SIG-M5 treated with dmso at 0.1 percent for 504 hours (cell line): ENCODE measurements around the gene FIG4.
"Not testable (repeated sequence)": the region's sequence is repeated elsewhere in the genome, so short reads cannot be mapped to it uniquely, and the experiment has no call there.

Source experiments
- DNase-seq: peaks from one replicate; lab custom pipeline; 2025; ENCODE audit not compliant: unreplicated experiment; lab: John Stamatoyannopoulos, UW

The FIG4 gene

DNA sequence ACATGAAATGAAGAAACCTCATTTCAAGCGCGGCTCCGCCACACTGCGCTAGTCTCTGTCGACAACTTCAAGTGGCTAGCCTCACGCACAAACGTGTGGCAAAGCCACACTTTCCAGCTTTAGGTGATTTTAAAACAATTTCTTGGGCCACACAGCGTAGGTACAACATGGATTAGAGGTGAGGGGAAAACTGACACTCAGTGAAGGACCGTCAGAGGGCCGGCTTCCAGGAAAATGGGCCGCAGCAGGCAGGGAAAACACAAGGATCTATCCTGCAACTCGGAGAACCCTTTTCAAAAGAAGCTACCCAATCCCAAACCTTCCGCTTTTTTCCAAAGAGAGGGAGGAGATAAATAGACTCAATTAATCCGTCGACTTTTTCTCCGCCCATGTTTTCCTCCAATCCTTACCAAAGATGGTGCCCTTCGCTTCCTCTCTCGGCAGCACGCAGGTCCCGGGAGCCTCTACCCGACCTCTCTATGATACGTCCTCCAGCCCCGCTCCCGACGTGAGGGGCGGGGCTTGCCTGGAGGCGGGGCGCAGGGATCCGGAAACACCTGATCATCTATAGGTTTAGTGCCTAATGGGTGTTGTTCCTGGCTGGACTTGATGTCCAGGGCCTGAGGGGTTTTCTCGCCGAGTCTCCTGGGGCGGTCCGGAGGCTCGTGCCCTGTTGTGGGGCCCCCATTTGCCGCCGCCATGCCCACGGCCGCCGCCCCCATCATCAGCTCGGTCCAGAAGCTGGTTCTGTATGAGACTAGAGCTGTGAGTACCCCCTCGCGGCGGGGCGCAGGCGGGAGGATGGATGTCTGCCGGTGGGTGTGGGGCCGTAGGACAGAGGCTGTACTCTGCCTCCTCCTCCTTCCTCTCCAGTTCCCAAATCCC lies at the start of gene FIG4, which contains the start of gene AK9:
Gene FIG4, plus strand, starts transcription at position 560 of the 885 bp plus-strand sequence. Its CDS starts 140 bp downstream, at position 700.
Gene AK9, minus strand, starts transcription at position 466 of the 885 bp plus-strand sequence. CDS start 15,457 bp downstream, outside the sequence.
- peak; percentile 93 for DNase-seq

DNA sequence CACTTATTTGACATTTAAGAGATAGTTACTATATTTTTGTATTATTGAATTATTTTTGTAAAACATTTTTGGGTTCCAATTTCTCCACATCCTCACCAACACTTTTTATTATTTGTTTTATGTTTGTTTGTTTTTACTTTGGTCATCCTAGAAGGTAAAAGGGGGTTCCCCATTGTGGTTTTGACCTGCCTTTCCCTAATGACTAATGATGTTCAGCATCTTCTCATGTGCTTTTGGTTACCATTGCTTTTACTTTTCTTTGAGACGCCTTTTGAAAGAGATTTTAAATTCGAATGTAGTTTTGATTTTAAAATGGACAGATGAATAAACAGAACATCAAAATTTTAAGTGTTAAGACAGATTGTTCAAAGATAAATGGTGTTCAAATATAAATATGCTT lies 47.0 kb upstream of the FIG4 start:
- DNase-seq: no peak

DNA sequence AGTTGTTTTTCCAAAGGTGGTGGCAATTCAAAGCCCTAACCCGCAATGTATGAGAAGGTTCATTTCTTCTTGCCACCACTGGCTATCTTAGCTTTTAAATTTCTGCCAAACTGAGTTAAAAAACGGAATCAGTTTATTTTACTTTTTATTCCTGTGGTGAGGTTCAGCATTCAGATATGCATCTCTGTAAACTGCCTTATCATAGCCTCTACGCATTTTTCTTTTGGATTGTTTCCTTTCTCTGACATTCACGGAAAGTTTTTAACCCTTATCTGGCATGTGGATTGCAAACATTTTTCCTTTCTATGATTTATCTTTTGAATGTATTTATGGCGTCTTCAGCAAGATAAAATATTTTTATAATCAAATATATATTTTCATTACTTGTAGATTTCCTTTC lies 37.8 kb upstream of the FIG4 start:
- DNase-seq: no peak

DNA sequence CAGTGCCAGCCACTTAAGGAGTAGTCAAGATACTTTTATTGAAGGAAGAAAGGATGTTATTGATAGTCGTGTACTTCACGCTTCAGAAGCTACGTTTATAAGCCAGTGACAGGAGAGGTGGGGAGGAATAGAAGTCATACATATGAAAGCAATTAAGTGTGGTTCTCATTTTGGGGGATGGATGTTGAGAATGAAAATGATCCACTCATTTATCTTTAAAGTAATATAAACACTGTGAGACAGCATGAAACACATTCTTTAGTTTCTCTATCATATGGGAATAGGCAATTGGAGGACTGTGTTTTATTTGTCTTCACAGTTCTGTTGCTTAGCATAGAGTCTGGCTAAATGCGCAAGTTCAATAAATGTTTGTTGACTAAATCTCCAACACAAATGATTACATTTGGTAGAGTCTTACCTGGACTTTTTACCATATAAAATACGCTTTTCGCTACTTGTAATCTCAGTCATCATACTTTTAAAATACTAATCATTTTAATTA lies 35.3 kb upstream of the FIG4 start:
- DNase-seq: no peak

DNA sequence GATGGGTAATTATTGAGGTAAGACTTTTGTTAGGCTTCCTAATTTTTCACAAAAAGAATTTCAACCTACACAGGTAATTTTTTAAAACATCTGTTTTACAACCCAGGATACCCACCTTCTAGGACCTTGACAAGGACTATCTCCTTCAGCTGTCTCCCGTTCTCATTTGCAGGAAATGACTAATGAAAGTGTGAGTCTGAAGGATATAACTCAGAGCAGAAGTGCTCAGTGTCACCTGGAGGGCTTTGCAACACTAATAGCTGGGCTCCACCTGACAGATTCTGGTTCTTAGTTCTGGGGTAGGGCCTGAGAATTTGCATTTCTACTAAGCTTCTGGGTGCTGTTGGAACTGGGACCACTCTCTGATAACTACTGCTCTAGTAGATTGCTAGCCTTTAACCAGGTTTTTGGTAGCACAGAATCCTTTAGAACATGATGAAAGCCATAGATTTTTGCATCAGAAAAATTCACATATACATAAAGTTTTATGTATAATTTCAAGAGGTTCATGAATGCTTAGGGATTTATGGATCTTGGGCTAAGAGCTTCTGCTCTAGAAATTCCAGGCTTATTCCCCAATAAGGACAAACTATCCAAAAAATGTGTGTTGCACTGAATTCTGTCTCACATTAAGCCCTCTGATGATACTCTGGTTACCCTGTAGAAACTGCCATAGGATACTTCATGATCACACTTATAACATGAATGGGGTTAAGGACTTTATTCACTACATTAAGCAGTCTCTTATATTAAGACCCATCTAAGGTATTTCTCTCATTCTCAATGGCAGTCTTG lies 30.4 kb upstream of the FIG4 start:
- DNase-seq: no peak

DNA sequence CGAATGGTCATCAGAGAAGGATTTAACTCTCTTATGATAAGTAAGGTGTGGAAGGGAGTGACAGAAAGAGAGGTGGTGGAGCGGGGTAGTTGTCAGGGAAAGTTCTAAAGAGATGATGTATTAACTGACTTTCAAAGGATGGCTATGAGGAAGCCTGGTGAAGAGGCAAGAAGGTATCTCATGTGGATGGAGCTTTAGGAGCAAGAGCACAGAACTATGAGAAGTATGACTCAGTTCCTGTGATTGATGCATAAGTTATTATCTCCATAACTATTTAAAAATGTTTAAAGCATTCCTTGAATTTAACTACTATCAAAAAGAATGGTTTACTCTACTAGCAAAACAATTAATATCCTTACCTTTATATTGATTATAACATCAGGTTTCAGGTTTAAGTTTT lies 28.9 kb upstream of the FIG4 start:
- DNase-seq: no peak

DNA sequence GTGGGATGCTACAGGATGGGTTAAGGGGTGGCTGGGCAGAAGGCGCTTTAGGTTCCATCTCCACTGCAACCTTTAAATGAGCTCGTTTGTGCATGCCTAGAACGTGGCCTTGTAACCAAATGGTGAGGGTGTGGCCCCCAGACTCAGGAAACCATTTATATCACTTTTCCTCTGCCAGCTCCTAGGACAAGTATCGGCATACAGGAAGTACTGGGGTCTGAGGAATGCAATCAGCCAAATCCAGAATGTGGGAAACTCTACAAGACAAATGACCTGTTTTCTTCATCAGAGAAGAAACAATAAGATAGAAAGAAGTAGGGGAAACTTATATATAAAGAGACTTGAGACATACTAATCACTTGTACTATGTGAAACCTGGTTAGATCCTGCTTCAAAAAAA lies 21.3 kb upstream of the FIG4 start:
- DNase-seq: no peak

DNA sequence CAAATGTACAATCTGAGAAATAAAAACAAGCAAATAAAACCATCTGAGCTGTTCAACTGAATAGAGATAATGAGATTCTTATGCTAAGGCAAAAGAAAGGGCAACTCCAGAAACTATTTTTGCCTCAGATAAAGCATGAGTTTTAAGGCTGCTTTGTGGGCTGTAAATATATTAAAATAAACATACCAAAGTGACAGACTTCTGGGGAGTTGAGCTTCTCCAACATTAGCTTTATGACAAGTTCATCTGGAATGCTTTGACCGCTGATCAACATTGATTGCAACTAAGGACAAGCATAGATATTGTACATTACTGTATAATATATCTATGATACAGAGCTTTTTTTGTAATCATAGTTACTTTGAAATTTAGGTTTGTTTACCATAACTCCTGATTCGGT lies 19.4 kb upstream of the FIG4 start:
- DNase-seq: no peak

DNA sequence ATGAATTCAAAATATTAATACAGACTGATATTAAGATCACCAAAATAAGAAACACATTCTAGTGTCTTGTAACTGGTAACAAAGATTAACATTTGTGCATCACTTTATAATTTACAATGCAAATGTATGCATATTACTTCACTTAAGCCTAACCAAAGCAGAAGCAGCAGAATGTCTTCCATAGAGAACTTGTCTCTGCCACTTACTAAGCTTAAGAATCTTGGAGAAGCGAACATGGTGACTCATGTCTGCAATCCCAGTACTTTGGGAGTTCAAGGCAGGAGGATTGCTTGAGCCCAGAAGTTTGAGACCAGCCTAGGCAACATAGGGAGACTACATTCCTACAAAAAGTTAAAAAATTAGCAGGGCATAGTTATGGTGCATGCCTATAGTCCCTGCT lies 18.9 kb upstream of the FIG4 start:
- no peak for DNase-seq

DNA sequence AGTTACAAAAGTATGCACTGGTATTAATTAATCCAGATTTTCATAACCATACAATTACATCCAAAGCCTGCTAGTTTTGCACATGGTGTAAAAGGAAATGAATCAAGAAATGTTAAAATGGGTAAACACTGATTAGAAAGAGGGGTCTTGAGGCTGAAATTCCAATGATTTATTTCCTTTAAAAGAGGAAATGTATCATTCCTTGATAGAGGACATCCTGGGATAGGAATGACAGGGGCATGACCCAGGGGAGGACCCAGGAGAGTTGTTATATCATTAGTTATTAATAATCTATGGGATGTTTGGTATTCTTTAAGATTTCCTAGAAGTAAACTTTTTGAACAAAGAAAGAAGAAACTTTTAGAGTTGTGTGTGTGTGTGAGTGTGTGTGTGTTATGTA lies 18.3 kb upstream of the FIG4 start:
- DNase-seq: no peak

DNA sequence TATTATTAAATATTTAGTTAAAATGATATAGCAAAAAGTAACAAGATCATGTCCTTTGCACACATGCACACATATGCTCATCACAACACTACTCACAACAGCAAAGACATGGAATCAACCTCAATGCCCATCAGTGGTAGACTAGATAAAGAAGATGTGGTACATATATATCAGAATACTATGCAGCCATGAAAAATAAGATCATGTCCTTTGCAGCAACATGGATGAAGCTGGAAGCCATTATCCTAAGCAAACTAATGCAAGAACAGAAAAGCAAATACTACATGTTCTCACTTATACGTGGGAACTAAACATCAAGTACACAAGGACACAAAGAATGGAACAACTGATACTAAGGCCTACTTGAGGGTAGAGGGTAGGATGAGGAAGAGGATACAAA lies 14.4 kb upstream of the FIG4 start:
- no peak for DNase-seq

DNA sequence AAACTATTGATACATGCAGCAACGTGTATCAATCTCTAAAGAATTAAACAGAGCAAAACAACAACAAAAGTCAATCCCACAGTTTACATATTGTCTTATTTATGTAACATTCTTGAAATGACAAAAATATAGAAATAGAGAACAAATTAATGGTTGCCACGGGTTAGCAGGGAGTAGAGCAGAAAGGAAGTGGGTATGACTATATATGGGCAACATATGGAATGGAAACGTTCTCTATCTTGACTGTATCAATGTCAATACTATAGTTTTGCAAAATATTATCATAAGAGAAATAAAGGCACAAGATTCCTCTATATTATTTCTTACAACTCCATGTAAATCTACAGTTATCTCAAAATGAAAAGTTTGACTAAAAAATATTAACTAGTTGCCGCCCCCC lies 12.9 kb upstream of the FIG4 start:
- no peak for DNase-seq

DNA sequence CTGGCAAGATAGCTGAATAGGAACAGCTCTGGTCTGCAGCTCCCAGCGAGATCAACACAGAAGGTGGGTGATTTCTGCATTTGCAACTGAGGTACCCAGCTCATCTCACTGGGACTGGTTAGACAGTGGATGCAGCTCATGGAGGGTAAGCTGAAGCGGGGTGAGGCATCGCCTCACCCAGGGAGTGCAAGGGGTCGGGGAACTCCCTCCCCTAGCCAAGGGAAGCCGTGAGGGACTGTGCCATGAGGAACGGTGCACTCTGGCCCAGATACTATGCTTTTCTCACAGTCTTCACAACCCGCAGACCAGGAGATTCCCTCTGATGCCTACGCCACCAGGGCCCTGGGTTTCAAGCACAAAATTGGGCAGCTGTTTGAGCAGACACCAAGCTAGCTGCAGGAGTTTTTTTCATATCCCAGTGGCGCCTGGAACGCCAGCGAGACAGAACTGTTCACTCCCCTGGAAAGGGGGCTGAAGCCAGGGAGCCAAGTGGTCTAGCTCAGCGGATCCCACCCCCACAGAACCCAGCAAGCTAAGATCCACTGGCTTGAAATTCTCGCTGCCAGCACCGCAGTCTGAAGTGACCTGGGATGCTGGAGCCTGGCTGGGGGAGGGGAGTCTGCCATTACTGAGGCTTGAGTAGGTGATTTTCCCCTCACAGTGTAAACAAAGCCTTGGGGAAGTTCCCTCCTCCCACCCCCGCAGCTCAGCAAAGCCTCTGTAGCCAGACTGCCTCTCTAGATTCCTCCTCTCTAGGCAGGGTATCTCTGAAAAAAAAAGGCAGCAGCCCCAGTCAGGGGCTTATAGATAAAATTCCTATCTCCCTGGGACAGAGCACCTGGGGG lies 12.2 kb upstream of the FIG4 start:
- not testable (repeated sequence) for DNase-seq

DNA sequence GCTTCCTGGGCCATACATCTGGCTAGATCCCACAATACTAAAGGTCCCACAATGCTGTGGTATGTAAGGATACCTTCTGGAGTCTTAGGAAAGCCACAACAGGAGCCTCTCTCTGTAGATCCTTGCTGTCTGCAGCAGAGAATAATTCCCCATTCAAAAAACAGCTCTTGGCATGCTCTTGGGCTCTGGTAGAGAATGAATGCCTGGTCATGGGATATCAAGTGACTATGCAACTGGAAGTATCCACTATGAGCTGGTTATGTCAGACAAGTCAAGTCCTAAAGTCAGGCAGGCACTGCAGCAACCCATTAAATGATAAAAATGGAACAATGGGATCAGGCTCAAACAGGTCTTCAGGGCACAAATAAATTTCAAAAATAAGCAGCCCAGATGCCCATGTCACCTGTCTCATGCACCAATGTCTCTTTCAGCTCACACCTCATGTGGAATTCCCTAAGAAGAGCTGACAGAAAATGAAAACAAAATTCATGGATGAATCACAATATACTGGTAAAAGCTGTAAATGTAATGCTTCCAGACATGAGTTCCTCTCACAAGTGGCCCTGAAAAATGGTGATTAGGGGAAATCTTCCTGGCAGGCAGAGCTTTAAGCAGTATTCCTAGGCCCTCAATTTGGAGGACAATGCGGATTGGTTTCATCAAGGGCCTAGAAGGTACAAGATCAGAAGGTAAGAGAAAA lies 4.4 kb upstream of the FIG4 start:
- DNase-seq: no peak

DNA sequence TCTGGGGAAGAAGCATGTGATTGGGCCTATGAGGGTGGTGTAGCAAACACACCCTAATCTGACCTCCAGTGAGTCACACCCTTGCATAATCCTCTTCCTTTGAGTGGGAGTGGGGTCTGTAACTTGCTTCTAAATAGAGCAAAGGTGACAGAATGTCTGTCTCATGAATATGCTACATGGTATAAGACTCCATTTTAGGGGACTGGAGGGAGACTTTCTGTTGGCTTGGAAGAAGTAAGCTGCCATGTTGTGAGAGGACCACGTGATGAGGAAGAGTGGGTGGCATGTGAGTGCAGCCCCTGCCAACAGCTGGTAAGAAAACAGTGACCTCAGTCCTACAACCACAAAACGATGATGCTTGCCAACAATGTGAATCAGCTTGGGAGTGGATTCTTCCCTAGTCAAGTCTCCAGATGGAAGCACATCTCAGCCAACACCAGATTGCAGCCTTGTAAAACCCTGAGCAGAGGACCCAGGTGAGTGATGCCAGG lies 3.8 kb upstream of the FIG4 start:
- DNase-seq: peak; percentile 63

DNA sequence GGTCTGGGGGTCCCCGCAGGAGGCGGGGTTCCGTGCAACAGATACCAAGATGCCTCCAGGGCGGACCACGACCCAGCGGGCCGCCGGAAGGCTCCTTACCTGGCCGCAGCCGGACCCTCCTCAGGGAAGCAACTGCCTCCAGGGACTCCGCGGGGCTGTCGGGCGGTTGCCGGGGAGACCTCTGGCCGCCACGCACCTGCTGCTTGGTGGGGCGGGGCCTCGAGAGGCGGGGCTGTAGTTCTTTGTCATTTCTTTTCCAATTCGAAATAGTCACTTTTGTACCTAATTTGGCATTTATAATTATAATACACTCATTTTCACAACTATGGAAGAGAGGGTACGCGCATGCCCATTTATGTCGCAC lies 741 bp upstream of the FIG4 start:
- DNase-seq: peak; percentile 27

DNA sequence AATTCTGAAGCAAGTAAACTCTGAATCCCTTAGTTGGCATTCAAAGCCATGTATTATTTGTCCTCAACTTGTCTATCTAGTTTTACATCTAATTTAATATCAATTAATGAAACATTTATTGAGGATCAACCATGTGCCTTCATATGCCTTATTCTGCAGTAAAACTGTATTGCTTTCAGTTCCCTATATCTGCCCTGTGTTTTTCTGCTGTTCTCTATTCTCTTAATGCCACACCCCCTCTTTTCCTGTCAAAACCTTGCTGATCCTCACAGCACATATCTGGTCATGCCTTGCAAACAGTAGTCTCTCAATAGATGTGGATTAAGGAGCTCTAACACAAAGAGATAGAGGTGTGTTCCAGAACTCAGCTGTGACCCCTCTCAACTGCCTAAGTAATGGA lies 2.0 kb downstream of the FIG4 start:
- peak; percentile 84 for DNase-seq

DNA sequence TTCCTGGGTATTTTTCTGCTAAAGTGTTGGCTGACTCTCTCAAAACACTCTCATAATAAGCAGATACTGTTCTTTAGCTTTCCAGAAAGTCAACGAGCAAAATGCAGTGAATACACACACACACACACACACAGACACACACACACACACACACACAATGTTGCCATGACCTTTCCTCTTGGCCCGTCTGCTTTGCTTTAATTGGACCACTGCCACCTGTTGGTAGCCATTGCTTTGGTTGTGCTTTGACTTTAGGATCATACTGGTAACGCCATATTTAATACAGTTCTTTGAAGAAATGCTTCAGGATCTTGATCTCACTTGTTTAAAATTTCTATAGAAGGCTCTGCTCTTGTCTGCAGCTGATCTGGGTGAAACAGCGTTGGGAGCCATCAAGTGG lies 4.4 kb downstream of the FIG4 start:
- no peak for DNase-seq

DNA sequence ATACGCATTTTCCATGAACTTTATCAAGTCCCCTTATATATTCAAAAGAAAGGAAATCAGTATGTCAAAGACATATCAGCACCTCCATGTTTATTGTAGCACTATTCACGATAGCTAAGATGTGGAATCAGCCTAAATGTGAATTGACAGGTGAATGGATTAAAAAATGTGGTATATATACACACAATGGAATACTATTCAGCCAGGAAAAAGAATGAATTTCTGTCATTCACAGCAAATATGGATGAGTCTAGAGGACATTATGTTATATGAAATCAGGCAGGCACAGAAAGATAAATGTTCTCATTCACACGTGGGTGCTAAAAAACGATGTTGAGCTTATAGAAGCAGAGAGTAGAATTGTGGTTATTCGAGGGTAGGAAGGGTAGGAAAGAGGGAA lies 5.3 kb downstream of the FIG4 start:
- no peak for DNase-seq

DNA sequence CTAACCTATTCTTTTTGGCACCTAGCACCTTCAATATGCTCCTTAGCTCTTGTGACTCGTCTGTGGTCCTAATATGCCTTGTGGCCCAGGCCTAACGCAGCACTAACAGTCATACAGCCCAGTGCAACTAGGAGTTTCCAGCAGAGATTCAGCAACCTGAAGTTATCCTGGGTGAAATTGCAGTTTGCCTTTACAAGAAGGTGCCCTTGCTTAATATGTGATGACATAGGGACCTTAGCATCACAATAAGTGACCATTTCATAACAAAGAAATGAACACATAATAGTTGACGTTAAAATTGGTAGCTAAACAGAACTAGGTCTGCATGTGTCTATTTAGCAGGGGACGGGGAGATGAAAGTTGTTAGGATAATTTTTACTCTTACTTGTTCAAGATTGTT lies 10.1 kb downstream of the FIG4 start:
- DNase-seq: no peak
